ENCODE data around the gene RPLP1.

GRCh38 chr15:69433831-69434230, 18.8 kb upstream of the RPLP1 start:
- TF ChIP-seq, protein P1, sequence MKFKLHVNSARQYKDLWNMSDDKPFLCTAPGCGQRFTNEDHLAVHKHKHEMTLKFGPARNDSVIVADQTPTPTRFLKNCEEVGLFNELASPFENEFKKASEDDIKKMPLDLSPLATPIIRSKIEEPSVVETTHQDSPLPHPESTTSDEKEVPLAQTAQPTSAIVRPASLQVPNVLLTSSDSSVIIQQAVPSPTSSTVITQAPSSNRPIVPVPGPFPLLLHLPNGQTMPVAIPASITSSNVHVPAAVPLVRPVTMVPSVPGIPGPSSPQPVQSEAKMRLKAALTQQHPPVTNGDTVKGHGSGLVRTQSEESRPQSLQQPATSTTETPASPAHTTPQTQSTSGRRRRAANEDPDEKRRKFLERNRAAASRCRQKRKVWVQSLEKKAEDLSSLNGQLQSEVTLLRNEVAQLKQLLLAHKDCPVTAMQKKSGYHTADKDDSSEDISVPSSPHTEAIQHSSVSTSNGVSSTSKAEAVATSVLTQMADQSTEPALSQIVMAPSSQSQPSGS (CRISPR knock-in tag; IDR thresholded peaks at IDR 0.05): no peak
- TF ChIP-seq, protein P2, sequence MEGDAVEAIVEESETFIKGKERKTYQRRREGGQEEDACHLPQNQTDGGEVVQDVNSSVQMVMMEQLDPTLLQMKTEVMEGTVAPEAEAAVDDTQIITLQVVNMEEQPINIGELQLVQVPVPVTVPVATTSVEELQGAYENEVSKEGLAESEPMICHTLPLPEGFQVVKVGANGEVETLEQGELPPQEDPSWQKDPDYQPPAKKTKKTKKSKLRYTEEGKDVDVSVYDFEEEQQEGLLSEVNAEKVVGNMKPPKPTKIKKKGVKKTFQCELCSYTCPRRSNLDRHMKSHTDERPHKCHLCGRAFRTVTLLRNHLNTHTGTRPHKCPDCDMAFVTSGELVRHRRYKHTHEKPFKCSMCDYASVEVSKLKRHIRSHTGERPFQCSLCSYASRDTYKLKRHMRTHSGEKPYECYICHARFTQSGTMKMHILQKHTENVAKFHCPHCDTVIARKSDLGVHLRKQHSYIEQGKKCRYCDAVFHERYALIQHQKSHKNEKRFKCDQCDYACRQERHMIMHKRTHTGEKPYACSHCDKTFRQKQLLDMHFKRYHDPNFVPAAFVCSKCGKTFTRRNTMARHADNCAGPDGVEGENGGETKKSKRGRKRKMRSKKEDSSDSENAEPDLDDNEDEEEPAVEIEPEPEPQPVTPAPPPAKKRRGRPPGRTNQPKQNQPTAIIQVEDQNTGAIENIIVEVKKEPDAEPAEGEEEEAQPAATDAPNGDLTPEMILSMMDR (IDR thresholded peaks at IDR 0.05 in 2 of 3, conservative IDR thresholded peaks at IDR 0.05 in 1 of 3; ENCODE audit: insufficient read depth in 2 of 3, low read depth in 1 of 3, low read length in 3 of 3): no peak
- TF ChIP-seq SIN3A (IDR thresholded peaks at IDR 0.05; ENCODE audit: borderline replicate concordance in 2 of 2, control insufficient read depth in 1 of 2, low read depth in 2 of 2, low read length in 2 of 2) (no peak), GABPA (tag; conservative IDR thresholded peaks at IDR 0.05; ENCODE audit: low read depth) (no peak), MXI1 (IDR thresholded peaks at IDR 0.05; ENCODE audit: low read depth, low read length) (no peak), ATF1 (CRISPR knock-in tag; IDR thresholded peaks at IDR 0.05) (no peak), ATF1 (tag; IDR thresholded peaks at IDR 0.05) (no peak), ELF2 (CRISPR knock-in tag; IDR thresholded peaks at IDR 0.05) (no peak), NCOR1 (IDR thresholded peaks at IDR 0.05) (no peak)
- TF ChIP-seq, protein P3, sequence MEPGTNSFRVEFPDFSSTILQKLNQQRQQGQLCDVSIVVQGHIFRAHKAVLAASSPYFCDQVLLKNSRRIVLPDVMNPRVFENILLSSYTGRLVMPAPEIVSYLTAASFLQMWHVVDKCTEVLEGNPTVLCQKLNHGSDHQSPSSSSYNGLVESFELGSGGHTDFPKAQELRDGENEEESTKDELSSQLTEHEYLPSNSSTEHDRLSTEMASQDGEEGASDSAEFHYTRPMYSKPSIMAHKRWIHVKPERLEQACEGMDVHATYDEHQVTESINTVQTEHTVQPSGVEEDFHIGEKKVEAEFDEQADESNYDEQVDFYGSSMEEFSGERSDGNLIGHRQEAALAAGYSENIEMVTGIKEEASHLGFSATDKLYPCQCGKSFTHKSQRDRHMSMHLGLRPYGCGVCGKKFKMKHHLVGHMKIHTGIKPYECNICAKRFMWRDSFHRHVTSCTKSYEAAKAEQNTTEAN (CRISPR knock-in tag; IDR thresholded peaks at IDR 0.05): no peak

All from K562 (cell line).